ENCODE data around the gene MRPS16. TPM values are rescaled to one million over a fixed set of nuclear protein-coding genes. Genes with fewer than 3 reads are reported as not detected.
A peak's percentile ranks its signal among the peaks of the same experiment; 100 is the strongest.

The MRPS16 gene
- total and polyA plus RNA-seq, 2 of the 13 experiments (the other 11 are each of a cell fraction or from before 2014, with no cell fraction given) = 70.1 to 135 TPM

- TF ChIP-seq HNF4G (IDR thresholded peaks at IDR 0.05; ENCODE audit: borderline replicate concordance, low read depth, low read length) (no peak), HNF4G (CRISPR knock-in tag; IDR thresholded peaks at IDR 0.05; ENCODE audit: borderline replicate concordance, low read depth) (no peak), SP4 (CRISPR knock-in tag; IDR thresholded peaks at IDR 0.05) (no peak), RFX5 (IDR thresholded peaks at IDR 0.05; ENCODE audit: low read depth, low read length) (peak; percentile 40; the same call in 1 of the 2 replicates), ZNF343 (CRISPR knock-in tag; IDR thresholded peaks at IDR 0.05) (no peak), SMAD3 (CRISPR knock-in tag; IDR thresholded peaks at IDR 0.05) (no peak; the same call in 1 of the 2 replicates), ZBTB46 (CRISPR knock-in tag; IDR thresholded peaks at IDR 0.05; ENCODE audit: borderline replicate concordance) (no peak), ZNF781 (CRISPR knock-in tag; IDR thresholded peaks at IDR 0.05; ENCODE audit: borderline replicate concordance, not compliant biosample characterization) (no peak), THAP9 (CRISPR knock-in tag; IDR thresholded peaks at IDR 0.05; ENCODE audit: borderline replicate concordance) (no peak; the same call in 1 of the 2 replicates), SNRNP70 (IDR thresholded peaks at IDR 0.05; ENCODE audit: low read depth, low read length) (no peak), ZNF317 (CRISPR knock-in tag; IDR thresholded peaks at IDR 0.05) (no peak), RNF219 (CRISPR knock-in tag; IDR thresholded peaks at IDR 0.05) (no peak), GFI1 (CRISPR knock-in tag; IDR thresholded peaks at IDR 0.05; ENCODE audit: borderline replicate concordance) (0 out of 2 replicates have a peak, but pooled peaks have one; percentile 33), ATAD3A (CRISPR knock-in tag; IDR thresholded peaks at IDR 0.05) (no peak), AHR (CRISPR knock-in tag; IDR thresholded peaks at IDR 0.05) (no peak), IKZF4 (CRISPR knock-in tag; IDR thresholded peaks at IDR 0.05; ENCODE audit: borderline replicate concordance, low read depth, not compliant biosample characterization) (no peak), POLR2A (IDR thresholded peaks at IDR 0.05; ENCODE audit: insufficient read depth in 1 of 2, low read depth in 2 of 2, low read length in 2 of 2) (peak; percentile 51 to 89; a peak in 3 of 4 replicates), ZBTB43 (CRISPR knock-in tag; conservative IDR thresholded peaks at IDR 0.05) (no peak), ZNF572 (CRISPR knock-in tag; IDR thresholded peaks at IDR 0.05) (no peak), ETS1 (CRISPR knock-in tag; IDR thresholded peaks at IDR 0.05) (no peak)
Observed at GRCh38 chr10:73251683-73252444, 580 bp downstream of the MRPS16 start (continued).
